ENCODE results near the gene ZNF165.
A peak's percentile ranks its signal among the peaks of the same experiment; 100 is the strongest.
"Not testable (repeated sequence)": the region's sequence is repeated elsewhere in the genome, so short reads cannot be mapped to it uniquely, and the experiment has no call there.

ZNF165 gene

DNA sequence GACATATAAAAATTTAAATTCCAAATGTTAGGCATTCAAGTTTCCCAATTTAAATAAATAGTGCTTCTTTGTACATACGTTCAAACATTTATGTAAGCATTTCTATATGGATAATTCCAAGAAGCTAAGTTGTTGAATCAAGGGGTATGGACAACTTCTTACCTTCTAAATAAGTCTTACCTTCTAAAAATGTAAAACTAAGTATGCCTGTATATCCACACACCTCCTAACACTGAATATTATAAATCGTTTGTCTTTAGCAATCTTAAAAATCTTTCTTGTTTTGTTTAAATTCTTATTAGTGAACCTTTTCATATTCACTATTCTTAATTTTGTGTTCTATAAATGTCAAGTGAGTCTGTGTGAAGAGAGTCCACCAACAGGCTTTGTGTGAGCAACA, 41.5 kb downstream of the ZNF165 start:
- no peak for DNase-seq (ENCODE audit: low read depth in 3 of 3)

DNA sequence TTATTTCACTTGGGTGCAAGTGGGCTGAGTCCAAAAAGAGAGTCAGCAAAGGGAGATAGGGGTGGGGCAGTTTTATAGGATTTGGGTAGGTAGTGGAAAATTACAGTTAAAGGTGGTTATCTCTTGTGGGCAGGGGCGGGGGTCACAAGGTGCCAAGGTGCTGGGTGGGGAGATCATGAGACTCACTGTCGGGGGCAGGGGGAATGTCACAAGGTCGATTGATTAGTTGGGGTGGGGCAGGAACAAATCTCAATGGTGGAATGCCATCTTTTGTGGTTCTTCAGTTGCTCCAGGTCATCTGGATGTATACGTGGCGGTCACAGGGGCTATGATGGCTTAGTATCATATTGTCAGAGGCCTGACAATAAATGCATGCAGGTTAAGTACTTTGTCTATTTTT, 41.9 kb downstream of the ZNF165 start:
- not testable (repeated sequence) for DNase-seq (ENCODE audit: low read depth in 3 of 3)

DNA sequence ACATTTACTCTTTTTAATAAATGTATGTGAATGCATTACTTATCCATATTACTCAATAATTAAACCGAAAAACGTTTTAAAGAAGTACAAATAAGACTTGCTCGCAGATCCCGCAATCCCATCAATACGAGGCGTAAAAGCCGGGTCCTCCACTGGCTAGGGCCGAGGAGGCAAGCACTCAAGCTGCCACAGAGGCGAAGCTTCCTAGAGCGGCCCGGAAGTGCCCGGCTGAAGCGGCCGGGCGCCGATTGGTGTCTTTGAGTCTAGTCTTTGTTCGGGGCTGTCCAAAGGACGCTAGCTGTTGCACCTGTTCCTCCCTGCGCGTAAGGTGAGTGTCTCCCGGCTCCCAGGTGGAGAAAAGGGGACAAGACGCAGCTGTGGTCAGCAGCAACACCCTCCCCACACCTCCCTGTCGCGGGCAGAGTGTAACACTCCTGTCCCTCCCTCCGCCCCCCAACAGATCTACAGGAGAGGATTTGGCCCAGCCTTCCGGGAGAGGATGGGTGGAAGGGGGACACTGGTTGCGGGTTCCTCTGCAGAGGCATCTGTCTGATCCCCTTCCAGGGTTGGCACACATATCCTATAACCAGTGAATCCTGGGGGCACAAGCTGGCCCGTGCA, 44.1 kb downstream of the ZNF165 start, which contains the start of gene ZSCAN16:
Gene ZSCAN16 (plus strand): TSS at position 260 of the 621 bp plus-strand sequence. CDS start 835 bp downstream, outside the sequence.
- peak in 1 of 3 donors; percentile 61 for DNase-seq (ENCODE audit: low read depth in 3 of 3)

DNA sequence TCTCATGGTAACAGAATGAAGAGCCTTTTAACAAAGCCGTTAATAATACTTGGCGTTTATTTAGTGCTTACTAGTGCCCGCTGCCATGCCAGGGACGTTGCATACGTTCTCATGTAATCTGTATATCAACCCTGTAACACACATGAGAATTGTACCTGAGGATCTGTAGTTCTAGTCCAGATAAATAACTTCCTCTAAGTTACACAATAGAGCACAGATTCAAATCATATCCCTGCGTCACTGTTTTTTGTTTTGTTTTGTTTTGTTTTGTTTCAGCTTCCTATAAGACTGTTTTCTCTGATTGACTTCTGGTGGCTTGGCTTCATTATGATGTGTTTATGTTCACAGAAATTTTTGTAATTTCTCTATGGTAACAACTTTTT, 44.6 kb downstream of the ZNF165 start:
- DNase-seq (ENCODE audit: low read depth in 3 of 3), result no peak

DNA sequence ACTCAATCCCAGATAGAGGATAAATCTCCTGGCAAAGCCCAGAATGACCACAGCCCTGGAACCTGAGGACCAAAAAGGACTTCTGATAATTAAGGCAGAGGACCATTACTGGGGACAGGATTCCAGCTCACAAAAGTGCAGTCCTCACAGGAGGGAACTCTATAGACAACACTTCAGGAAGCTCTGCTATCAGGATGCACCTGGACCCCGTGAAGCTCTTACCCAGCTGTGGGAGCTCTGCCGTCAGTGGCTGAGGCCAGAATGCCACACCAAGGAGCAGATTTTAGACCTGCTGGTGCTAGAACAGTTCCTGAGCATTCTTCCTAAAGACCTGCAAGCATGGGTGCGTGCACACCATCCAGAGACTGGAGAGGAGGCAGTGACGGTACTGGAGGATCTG, 45.0 kb downstream of the ZNF165 start:
- no peak for DNase-seq (ENCODE audit: low read depth in 3 of 3)

DNA sequence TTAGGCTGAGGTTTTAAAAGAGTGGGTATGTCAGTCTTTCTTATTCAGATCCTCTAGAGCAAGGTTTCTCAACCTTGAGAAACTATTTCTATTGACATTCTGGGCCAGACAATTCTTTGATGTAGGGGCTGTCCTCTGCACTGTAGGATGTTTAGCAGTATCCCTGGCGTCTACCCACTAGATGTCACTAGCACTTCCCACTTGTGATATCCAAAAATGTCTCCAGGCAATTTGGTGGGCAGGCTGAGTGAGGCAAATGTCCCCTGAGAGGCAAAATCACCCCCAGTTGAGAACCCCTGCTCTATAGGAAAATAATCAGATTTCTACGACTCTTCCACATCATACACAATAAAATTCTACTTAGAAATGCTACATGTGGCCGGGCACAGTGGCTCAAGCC, 53.6 kb downstream of the ZNF165 start:
- DNase-seq (ENCODE audit: low read depth in 3 of 3), result no peak

DNA sequence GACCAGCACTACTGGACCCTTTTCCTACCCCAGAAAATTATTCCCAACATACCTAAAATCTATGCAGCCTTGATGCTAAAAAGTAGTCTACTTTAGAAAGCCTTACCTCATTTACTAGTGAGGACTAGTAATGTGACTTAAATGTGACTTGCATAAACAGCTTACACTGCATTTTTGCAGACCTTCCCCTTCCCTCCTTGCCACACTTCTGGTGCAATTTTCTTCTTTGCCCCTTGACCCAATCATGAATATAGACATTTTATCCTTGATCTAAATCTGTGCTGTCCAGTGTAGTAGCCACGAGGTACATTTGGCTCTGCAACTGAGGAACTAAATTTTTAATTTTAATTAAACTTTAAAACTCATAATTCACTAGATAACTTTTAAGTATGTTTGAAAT, 54.3 kb downstream of the ZNF165 start:
- DNase-seq (ENCODE audit: low read depth in 3 of 3), result no peak

DNA sequence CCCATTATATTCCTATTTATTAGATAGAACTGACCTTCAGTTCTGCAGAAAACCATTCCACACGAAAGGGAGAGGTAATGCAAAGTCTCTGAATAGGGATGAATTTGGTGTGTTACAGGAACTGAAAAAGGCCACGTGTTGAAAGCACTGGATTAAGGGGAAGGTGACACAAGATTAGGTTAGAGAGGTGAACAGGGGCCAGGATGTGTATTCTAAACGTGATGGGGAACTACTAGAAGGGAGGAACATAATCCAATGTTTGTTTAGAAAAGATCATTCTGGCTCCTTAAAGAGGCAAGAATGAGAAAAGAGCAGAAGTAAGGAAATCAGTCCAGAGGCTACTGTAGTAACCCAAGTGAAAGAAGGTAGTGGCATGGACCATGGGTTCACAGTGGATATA, 55.0 kb downstream of the ZNF165 start:
- DNase-seq (ENCODE audit: low read depth in 3 of 3), result no peak

DNA sequence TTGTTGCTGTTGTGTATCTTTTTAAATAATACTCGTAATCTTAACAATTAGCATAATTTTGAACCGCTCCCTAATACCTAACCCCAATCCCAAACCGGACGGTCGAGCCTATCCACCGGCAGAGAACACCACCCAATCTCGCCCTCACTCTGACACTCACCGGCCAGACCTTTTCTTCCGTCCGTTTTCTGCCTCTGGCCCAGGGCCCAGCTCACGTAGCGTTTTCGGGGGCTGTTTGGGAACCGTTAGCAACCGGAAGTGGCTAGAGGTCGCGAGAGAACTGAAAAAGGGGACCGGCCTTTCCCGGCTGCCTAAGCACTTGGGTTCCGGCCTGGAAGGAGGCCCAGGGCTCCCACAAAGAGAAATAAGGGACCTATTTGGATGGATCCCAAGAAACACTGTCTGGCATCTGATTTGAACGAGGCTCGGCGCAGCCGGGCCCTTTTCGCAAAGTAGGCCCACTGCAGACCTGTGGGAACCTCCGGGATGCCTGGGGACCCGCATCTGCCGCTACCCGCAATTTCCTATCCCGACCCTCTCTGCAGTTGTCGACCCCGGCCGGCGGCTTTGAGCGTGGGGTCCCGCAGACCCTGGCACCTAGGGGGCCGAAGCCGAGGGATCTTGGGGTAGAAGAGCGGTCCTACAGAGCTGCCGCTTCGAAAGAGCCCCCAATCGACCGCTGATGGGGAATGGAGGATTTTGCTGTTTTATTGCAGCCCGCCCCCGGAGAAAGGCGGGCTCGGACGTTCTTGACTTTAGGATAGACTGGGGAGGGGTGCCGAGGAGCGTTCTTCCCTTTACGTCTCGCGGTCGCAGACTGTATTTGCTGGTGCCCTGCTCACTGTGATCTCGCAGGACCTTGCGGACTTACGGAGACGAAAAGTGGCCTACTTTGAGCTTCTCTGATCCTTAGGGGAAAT, 56.5 kb downstream of the ZNF165 start:
- peak; percentile 60 to 68 (median 68) for DNase-seq (ENCODE audit: low read depth in 3 of 3)

DNA sequence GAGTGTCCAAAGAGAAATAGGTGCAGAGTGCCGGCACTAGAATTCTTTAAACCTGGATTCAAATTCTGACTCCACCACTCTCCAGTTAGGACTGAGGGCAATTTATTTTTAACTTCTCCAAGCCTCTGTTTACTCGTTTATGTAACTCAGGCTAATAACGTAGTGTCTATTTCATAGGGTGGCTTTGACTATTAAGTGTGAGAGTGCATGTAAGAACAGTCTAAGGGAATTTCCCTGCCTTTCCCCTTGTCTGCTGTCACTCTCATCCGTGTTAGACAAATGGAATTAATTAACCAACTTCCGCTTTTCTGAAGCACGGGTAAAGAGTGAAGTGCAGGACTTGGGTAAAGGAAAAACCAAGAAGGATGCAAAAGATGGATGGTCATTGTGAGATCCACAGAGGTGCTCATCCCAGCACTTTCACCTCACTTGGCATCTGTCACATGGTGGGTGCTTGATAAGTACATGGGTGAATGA, 57.2 kb downstream of the ZNF165 start:
- no peak for DNase-seq (ENCODE audit: low read depth in 3 of 3)

All from stimulated activated CD4-positive, alpha-beta T cell treated with anti-CD3 and anti-CD28 coated beads, TNF-alpha, amount 100 ng/mL, for 48 hours (primary cell).